ENCODE measurements around the gene FYB1.

Gene FYB1

DNA sequence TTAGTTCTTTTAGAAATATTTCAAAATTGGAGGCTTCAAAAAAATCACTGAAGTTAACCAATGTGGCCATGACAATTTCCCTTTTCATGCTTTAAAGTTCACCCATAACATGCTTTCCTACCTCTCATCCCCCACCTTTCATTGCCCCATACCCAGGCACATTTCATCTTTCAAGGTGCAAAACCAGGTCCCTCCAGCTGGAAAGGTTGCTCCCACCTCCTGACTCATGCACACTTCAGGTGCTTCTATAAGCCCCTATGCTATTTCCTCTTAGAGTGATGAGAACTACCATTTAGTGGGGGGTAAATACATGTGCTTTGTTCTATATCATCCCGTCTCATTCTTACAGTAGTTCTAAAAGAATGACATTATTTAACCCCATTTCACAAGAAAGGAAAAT, 15.4 kb downstream of the FYB1 start:
- DNase-seq (ENCODE audit: low spot score), result no peak

DNA sequence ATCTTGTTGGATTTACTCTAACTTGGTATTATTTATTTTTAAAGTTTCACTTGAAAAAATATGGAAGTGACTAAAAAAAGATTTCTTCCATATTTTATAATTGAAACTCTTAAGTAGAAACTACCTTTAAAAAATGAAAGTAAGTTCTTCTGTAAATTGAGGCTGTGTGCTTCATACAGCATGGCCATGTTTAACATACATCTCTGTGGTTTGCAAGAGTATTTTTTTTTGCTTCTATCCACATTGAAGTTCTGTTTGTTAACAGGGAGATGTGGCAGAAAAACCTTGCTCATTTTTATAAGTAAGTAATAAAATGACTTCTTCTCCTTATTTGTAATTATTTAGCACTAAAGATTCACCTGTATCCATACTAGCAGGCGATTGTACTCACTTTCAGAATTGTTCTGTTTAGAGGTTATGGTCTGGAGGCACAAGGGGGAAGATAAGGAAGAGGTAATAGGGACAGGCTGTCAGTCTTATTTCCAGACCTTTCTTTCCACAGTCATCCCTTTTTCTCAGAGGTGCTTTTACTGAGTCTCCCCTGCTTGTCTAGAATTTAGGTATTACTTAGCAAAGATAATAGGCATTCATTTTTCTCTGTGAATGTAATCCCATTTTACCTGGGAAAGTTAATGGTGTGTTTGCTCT, 16.0 kb downstream of the FYB1 start:
- DNase-seq (ENCODE audit: low spot score), result no peak

DNA sequence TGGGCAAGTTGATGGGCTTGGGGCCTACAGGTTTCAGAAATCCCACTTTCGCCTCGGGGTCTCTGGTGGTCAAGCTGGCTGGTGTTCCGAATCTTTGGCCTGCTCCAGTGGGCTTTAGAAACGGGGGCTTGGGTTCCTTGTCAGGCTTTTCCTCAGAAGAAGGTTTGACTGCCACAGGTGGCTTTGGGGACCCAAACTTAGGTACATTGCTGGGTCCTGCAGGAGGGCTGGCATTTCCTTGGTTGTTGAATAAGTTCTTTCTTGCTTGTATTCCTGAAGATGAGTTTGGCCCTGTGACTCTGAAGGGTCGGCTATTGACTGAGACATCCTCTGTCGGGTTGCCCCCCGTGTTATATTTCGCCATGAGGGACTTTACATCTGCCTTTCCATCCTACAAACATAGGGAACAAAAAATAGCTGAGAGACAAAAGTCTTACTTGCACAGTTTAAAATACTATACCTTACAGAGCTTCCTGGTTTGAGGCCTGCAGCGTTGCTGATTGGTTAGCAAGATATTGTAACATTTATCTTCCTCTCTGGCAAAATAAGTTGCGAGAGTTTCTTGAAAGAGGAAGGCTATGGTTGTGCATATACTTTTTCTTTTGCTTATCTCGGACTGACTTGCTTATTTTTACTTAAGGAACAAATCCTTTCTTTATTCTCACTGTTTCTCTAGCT, 16.6 kb downstream of the FYB1 start:
- no peak for DNase-seq (ENCODE audit: low spot score)

DNA sequence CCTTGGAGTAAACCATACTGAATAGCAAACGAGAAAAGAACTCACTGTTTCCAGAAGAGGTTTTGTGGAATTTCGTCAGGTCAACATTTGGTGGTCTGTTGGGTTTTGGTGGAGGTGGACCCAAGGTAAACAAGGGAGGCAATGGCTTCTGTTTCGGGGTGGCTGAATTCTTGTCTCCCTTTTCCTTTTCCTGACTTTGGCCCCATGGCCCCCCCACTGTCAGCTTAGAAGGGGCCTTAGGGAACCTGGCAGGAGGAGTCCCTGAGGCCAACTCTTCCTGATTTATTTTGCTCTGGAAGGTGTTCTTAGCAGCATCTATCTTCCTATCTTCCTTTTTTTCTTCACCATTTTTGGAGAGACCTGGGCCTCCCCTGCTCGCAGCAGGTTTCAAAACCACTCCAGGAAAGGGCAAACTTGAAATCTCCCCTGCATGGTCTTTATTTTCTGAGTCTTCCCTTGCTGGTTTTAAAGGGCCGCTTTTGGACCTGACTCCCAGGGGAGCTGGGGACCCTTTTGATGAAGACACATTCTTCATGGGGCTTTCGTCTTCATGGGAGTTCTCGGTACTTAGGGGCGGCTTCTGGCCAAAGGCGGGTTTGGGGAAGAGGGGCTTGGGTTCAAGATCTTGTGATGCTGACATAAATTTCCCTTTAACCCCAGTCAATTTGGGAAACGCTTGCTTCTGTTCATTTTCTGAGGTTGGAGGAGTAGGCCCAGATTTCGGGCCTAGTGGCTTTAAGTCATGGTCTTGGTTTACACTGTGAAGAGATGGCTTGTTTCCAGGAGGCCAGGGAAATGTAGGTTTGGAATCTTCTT, 17.4 kb downstream of the FYB1 start:
- DNase-seq (ENCODE audit: low spot score), result no peak

DNA sequence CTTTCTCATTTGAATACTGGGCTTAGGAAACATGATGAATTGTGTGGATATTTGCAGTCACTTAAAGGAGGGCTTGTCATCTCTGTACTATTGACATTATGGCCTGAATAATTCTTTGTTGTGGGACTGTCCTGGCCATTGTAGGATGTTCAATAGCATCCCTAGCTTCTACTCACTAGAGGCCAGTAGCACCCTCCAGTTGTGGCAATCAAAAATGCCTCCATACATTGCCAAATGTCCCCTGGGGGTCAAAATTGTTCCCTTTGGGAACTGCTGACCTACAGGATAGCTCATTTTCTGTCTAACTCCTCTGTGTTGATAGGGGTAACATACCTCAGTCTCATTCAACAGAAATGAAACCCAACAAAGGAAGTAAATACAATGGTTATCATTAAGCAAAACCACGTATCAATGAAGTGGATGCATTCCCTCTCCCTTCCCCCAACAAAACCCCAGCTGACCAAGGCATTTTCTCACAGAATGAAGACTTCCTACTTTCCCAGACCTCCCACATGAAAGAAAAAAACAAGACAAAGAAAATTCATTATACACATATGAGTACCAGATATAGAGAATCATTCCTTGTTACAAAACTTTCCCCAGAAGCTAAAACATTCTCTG, 18.1 kb downstream of the FYB1 start:
- DNase-seq (ENCODE audit: low spot score), result peak; percentile 4

DNA sequence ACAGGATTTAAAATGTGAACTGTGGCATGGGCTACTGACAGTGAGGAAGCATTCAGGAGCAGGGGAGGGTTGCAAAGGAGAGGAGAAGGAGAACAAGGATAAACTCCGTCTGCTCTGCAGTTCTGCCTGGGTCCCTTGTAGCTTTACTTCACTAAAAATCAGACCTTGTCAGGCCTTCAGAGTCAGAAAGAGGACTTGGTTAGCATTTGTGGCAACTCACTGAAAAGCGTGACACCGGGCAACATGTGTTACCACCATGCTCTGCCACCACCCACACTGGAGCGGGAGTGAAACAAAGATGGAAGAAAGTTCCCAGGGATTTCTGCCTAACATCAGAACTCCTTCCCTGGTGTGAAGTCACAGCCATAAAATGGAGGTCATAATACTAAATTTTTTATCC, 19.3 kb downstream of the FYB1 start:
- no peak for DNase-seq (ENCODE audit: low spot score)

DNA sequence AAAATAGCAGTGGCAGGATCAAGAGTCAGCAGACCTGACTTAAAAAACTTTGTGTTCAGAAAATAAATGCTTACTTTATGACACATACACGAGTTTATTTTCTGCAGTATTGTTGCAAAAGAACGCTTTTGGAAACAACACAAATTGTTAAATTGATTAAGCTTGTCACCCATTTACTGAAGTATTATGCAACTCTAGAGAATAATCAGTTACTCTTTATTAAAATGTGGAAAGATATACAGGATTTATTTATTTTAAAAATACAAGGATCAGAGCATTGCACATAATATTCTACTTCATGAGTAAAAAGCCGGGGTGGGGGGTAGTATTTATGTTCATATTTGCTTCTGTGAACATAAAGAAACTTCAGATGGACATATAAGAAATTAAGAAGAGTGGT, 20.0 kb downstream of the FYB1 start:
- no peak for DNase-seq (ENCODE audit: low spot score)

DNA sequence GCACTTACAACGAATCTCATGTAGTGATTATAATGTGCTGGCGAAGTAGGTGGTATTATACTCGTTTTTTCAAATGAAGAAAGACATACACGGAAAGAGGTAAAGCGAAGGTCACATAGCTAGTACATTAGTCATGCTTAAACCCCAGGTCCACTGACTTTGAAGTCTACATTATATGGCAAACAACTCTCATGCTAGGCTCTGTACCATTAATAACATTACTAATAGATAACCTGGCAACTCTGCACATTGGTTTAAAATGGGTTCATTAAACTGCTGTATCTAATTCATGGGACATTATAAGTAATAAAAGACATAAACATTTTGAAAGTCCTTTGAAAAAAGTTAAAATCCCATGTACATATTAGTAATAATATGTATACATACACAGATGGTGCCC, 21.2 kb downstream of the FYB1 start:
- DNase-seq (ENCODE audit: low spot score), result peak; percentile 88

DNA sequence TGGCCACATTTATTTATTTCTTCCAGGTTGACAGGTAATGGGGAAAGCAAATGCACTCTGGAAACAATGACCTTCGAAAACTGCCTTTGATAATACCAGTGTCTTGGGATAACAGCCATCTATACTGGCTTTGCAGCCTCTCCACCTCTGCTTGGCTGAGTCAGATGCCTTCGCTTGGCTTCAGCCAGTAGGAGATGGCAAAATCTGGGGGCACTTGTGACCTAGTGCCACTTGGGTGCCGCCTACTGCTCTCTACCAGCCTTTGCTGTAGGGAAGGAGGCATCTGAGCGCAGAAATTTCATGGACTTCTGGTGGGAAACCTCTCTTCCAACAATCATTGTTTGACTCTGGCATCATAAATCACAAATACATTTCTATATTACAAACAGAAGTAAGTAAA, 21.8 kb downstream of the FYB1 start:
- DNase-seq (ENCODE audit: low spot score), result no peak

DNA sequence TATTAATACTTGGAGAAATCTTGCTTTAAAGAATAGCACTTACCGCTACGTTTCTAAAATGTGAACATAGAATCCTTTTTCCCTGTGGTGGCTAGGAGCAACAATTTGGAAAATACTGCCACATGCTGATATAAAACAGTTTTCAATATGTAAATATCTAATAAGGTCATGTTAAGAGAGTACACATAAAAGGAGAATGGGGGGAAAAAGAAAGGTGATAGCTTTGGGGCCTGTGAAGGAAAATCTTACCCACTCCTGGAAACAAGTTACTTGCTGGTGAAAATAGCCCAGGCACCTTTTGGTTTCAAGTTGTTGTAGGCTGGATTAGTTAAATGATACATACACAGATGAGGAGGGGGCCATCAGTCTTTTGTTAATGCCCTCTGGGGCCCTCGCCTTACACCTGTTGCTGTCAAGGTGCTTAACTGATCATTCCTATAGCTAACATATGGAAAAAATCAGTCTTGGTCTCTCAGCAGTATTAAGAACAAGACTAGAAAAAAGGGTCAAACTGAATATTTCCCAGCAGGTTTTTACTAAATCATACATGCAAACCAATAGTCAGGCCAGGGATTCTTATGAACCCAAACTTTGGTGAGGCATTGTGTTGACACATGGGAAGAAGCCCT, 24.1 kb downstream of the FYB1 start:
- no peak for DNase-seq (ENCODE audit: low spot score)

DNA sequence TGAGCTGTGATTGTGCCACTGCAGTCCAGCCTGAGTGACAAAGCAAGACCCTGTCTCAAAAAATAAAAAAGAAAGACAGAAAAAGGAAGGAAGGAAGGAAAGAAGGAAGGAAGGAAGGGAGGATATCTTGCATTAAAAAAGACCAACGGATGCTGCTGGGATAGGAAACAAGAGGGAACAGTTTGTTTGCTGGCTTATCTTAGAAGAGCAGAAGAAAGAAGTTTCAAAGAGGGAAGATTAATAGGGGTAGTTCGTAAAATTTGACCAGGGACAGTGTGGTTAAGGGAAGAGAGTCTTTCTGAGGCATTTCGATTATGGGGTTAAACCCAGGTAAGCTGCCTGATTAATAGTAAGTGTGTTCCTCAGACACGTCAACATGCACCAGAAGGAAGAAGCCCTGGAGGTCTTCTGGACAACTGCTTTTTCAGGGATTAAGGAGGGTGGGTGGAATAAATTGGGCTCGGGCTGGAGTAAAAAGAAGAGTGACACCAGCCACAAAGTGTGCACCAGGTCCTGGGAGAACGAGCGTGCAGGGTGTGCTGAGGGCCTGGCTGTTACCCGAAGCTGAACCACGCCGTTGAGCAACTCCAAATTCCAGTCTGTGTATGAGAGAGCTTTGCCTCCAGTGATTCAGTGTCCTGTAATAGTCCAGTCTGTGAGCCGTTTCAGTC, 24.8 kb downstream of the FYB1 start:
- DNase-seq (ENCODE audit: low spot score), result peak; percentile 11

DNA sequence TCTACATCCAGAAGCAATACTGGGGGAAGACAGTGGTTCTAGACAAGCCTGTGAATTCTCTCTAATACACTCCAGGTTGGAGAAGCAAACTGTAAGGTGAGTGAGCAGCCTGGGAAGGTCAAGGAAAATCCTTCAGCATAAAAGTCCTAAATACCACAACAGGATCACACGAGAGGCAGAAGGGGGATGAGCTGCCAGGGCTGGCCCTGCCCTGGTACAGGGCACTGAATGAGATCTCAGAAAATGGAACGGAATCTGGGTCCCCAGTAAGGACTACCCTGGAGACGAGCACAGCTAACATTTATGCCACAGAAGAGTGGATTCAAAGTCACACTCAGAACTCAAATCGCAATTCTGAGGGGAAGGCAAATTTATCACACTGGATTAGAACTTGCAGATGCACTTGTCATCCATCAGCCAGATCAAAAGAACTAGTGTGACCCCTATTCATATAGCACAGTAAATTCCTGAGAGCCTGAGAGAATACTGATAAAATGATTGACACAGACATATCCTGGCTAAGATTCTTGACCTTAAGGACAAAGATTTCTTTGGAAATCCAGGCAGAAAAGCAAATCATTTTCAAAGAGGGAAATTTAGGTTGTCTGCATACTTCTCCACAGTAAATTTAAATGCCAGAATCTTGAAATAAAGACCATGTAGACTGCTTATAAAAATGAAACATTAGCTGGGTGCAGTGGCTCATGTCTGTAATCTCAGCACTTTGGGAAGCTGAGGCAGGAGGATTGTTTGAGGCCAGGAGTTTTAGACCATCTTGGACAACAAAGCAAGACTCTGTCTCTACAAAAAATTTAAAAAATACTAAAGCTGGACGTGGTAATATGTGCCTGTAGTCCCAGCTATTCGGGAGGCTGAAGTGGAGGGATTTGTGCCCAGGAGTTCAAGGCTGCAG, 25.6 kb downstream of the FYB1 start:
- DNase-seq (ENCODE audit: low spot score), result no peak

DNA sequence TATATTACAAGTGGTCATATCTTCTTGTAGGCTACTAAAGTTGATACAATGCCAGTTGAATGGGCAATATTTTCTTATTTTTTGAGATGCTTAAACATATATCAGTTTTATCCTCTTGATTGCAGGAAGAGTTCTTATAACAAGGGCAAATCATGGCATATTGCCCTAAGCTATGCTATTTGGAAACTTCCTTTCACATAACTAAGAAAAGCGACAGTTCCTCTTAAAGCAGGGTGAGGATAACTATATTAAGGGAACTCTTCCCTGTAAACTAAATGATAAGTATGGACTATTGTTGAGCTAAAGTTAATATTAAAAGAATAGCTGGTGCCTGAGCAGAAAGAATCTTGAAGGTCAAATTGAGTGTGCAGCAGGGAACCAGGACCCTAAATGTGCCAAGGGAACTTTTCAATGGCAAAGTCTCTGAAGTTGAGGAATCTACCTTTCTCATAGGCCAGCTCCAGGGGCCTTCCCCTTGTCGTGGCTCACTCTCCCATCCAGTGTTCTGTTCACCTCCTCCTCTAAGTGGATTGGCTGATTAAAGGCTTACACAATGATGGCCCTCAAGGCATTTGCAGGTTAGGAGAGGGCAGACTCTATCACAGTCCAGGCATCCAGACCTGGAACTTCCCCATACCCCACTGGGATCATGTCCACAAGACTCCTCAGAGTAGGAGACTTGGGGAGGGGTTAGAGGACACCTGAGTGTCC, 26.8 kb downstream of the FYB1 start:
- DNase-seq (ENCODE audit: low spot score), result no peak

DNA sequence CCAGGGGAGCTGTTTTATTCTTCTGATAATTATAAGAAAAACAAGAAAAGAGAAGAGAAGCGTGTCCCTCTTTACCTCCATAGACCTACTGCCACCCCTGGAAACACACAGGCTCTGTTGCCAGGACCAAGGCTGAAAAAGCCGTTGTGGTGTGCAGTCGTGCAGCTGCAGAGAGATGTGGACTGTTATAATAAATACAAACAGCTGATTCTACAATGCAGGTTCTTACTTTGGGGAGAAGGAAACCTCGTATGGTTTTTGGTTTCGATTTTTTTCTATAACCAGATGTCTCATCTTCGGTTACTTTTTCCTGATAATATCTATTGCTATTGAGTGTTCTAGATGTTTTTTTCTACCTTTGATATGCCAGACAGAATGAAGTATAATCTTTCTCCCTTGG, 28.1 kb downstream of the FYB1 start:
- no peak for DNase-seq (ENCODE audit: low spot score)

DNA sequence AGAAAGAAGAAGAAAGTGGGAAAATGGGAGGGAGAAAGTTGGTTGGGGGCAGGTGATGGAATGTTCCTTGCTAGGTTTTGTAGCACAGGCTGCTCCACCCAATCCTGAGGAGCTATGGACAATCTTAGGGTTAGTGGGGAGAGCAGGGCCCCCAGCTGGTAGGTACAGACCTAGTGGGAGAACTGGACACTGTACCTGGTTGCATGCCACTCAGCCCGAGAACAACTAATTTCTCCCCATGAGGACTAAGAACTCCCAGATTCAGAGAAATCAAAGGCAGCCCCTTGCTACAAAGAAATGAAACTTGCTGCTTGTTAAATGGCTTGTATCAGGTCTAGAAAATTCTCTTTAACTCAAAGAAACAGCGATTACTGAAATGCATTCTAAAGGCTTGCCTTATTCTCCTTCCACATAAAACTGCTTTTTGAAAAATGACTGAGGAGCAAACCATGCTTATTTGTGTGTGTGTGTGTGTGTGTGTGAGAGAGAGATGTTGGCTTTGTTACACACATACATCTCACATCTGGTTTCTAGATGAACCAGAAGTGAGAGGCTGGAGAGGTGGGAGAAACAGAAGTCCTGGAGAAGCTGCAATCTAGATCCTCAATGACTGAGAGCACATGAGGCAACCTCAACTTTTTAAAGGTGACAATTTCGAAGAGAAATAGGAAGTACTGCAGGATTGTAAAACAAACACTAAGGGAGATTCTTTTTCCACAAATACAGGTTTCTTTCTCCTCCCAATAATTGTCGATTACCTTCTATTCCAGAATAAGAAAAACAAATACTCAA, 28.9 kb downstream of the FYB1 start:
- no peak for DNase-seq (ENCODE audit: low spot score)

DNA sequence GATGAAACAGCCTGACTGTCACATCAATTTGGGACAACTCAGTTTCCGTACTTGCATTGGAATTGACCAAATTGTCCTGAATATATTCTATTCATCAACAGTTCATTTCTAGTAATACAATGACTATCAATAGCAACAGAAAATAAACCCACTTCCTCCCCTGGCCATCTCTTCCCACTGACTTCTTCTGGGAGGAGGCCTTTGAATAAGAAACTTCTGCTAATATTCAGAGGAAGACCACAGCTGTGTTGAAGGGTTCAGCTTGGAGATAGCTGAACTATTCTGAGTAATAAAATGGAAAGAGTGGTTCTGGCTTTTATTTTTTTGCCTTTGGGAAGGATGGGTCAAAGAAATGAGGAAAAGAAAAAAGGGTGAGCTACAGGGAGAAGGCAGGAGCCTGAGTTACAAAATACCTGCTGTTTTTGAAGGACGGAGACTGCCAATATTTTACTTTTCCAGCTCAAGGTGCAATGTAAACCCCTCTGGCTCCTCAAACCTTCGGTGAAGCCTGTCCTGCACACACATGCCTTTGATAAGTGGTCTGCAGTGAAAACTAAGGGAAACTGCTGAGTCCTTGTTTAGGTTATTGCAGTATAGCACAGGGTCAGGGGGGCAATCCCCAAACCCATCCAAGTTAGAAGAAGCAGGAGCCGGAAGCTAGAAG, 29.9 kb downstream of the FYB1 start:
- DNase-seq (ENCODE audit: low spot score), result no peak

DNA sequence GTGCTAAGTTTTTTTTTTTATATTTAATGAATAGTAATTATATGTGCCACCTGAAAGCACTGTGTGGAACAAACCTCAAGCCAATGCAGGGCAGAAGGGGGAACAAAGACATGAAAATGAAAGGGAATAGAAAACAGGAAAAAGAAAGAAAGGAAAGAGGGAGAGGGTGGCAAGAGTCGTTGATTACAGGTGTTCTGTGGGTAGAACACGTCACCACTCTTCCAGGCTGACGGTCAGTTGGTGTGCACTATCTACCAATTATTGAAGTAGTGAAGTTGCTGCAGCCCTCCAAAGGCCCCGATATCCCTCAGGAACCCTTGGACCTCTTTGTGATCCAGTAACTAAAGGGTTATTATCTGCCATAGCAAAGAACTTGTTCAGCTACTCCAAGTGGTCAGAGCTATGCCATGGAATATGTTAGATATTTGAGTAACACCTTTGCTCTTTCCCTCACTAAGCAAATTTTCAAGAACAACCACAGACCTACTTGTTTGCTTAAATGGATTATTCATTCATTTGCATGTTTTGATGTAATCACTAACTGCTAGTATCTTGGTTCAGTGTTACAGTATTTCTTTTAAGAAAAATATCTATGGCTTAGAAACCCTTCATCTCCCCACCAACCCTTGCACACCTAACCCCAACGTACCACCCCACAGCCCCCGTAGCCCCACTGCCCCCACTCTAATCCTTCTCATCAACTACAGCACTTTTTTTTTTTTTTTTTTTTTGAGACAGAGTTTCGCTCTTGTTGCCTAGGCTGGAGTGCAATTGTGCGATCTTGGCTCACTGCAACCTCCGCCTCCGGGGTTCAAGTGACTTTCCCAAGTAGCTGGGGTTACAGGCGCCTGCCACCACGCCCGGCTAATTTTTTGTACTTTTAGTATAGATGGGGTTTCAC, 31.3 kb downstream of the FYB1 start:
- DNase-seq (ENCODE audit: low spot score), result no peak

Measured in SW480 (cell line).